HG03066 (cell line): Measurements from ENCODE around the gene COL27A1.

Experiments used
- ATAC-seq: cut with Tn5 transposase; IDR thresholded peaks from one replicate; pipeline ENCODE4 v1.9.1; 2021; ENCODE audit warnings: low read depth; ENCODE audit not compliant: unreplicated experiment

Gene COL27A1

GRCh38 chr9:114202849-114203248, 47.5 kb downstream of the COL27A1 start:
- no peak for ATAC-seq

- no peak for ATAC-seq
Observed at GRCh38 chr9:114203410-114204140, 48.2 kb downstream of the COL27A1 start.

- no peak for ATAC-seq
Observed at GRCh38 chr9:114204265-114204664, 48.9 kb downstream of the COL27A1 start.

DNA sequence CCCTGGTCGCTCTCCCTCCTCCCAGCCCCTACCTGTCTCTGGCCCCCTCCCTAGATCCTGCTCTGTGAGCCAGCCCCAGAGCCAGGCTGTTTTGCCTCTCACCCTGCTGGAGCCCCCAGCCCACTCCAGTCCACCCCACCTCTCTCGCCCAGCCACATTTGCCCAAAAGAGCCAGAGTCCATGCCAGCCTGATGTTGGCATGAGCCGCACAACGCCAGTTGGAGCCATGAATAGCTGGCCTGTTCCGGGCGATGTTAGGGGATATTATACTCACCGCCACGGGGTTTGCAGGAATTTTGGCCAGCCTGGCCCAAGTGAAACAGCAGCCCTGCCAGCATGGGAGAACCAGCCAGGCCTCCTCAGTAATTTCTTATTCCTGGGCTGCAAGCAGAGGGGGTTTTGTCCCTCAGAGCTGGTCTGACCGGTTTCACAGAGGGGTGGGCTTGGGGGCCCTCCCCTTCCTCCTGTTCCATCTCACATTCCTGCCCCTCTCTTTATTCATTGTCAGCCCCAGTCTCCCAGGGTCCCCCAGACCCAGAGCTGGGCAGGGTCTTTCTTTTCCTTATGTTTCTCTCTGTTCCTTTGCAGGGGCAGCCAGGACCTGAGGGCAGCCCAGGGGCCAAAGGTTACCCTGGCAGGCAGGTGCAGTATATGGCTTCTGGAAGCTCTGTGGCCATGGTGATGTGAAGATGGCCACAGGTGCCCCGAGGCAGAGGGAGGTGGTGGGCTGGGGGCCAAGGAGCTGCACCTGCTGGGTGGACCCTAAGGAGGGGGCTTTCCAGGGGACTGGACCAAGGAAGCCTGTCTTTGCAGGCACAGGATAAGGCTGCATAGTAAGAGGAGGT, 50.1 kb downstream of the COL27A1 start:
- ATAC-seq = no peak

- no peak for ATAC-seq
Observed at GRCh38 chr9:114206221-114206789, 51.0 kb downstream of the COL27A1 start.

- ATAC-seq = no peak
Observed at GRCh38 chr9:114207034-114207810, 51.9 kb downstream of the COL27A1 start.

GRCh38 chr9:114207845-114208244, 52.5 kb downstream of the COL27A1 start:
- ATAC-seq = no peak

- no peak for ATAC-seq
Observed at GRCh38 chr9:114209151-114209550, 53.8 kb downstream of the COL27A1 start.

DNA sequence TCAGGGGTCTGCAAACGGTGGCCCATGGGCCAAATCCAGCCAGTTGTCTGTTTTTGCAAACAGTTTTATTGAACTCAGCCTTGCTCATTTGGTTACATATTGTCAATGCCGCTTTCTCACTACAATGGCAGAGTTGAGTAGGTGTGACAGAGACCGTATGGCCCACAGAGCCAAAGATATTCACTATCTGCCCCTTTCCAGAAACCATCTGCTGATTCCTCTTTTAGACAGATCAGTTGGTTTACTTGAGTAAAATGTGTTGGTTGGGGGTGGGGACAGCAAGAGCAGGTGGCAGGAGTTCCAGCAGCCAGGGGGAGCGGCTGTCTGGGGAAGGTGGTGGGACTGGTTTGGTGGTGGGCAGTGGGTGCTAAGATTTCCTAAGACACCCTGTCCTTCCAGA, 54.8 kb downstream of the COL27A1 start:
- no peak for ATAC-seq

- no peak for ATAC-seq
Observed at GRCh38 chr9:114210691-114211276, 55.4 kb downstream of the COL27A1 start.

GRCh38 chr9:114212826-114213225, 57.5 kb downstream of the COL27A1 start:
- no peak for ATAC-seq

DNA sequence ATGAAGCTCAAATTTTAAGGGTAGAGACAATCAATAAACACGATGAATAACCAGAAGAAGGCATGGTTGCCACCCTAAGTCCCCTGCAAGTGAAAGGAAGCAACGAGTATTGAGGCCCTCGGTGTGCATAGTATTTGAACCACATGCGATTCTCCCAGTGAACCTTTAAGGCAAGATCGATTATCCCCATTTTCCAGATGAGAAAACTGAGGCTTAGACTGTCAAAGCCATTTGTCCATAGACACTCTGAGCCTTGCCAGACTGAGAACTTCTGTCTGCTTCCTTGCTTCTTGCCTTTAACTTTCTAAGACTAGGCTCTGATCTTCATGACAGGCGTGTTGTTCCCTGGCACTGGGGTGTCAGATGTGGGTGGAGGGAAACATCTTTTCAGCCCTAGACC, 58.2 kb downstream of the COL27A1 start:
- no peak for ATAC-seq

DNA sequence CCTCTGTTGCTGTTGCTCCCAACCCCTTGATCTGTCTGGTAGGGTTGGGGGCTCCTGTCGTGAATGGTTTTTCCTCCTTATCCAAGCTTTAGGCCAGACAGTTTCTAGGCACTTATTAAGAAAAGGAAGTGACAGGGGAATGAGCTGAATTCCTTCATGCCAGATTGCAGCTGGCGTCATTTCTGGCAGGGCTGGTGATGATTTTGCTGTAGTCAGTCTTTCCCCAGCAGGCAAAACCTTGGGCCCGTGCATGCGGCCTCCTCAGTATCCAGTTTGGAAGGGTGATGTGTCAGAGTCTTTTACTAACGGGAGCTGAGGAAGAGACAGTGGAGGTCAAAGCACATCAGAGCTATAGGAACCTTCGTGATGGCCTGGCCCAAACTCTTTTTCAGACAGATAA, 58.8 kb downstream of the COL27A1 start:
- ATAC-seq = no peak

DNA sequence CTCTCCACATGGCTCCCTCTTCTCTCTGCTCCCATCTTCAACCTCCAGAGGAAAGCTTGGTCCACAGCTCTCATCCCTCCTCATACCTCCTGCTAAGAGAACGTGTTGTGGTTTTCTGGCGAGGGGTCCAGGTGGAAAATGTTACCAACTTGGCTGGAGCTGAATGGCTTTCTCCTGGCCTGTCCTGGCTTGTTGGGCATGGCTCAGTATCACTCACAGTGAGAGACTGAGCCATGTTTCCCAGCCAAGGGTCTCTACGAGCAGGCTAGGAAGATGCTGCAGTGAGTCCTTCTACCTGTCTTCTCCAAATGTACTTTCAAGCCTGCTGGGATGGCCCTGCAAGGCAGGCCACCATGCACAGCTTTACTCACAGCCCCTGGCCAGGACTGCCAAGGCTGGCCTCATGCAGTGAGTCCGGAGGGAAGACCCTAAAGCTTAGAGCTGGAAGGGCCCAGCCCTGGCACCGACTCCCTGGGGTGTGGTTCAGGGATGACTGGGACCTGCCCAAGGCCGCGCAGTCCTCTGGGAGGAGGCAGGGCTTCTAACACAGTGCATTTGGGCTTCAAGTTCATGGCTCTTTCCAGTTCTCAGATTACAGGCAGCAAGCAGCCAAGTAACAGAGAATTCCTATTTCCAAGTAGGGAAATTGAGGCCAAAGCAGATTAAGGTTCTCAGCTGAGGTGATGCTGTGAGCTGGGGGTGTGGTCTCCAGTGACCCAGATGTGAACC, 59.5 kb downstream of the COL27A1 start:
- ATAC-seq = no peak

DNA sequence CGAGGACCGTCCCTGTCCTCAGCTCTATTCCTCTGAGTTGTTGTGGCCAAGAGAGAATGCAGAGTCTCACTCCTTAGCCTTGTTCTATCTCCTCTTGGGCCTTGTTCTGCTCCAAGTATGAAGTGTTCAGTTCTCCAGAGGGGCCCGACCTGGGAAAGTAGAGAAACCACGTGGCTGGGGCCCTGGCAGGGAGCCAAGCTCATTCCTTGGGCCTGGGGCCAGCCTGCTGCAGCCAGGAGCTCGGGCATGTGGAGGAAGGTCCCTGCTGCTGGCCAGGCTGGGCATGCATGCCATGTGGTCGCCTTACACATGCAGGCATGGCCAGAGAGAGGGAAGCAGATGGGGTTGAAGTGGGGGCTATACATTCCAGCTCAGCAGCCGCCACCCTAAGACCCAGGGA, 60.7 kb downstream of the COL27A1 start:
- no peak for ATAC-seq

DNA sequence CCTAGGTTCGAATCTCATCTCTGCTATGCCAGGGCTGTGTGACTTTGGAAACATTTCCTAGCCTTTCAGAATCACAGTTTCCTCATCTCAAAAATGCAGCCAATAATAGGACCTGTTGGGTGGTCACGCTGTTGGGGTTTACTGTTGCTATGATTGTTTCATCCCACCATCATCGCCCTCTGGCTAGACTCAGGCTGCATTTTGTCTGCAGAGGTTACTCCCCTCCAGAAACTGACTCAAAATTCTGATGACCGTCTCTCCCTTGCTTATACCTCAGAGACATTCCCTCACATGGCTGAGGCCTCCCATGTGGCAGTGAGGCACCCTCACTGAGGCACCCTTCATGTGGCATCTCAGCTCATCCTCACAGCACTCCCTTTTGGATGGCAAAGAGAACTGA, 61.6 kb downstream of the COL27A1 start:
- no peak for ATAC-seq

- no peak for ATAC-seq
Observed at GRCh38 chr9:114218264-114219120, 63.2 kb downstream of the COL27A1 start.

- no peak for ATAC-seq
Observed at GRCh38 chr9:114220061-114220541, 64.8 kb downstream of the COL27A1 start.
